ENCODE data around the gene IER5.

DNA sequence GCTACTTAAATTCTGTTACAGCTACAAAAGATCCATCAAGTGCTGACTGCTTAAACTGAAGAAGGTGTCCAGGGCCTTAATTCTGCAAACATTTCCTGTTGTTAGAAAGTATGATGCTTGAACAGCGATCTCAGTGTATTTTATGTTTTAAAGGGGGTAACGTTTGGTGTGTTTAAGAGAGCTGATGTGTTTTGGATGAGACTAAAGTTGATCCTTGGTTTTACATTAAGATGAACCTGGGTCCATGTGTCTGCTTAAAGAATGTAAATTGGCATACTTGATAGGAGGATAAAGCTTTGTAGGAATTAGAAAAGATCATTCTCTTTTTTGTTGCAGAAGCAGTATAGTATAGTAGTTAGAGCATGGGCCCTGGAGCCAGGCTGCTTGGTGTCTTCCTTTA, 3.6 kb downstream of the IER5 start:
- no peak for TF ChIP-seq GABPA (IDR thresholded peaks at IDR 0.05; ENCODE audit: low read depth)
- TF ChIP-seq CTCF (IDR thresholded peaks at IDR 0.05; ENCODE audit: insufficient read depth, low read length): no peak
- no peak for TF ChIP-seq POLR2AphosphoS5 (IDR thresholded peaks at IDR 0.05; ENCODE audit: low read depth)

All from HL-60 (cell line).